Trophoblast cell (in vitro differentiated cells and primary cell): ENCODE data around the gene PRR12.

Experiments
- DNase-seq, 2 donors: peaks; one replicate each; pipeline ENCODE4 v3.0.0-alpha.2; 2016
- H2AFZ ChIP-seq: 2 replicates; pipeline ENCODE4 v1.6.1; 2013; ENCODE audit warnings: low read length, moderate library complexity, mild to moderate bottlenecking; ENCODE audit not compliant: insufficient read depth, poor library complexity
- H2AK5ac ChIP-seq: 2 replicates; pipeline ENCODE4 v1.6.1; 2013; ENCODE audit warnings: mild to moderate bottlenecking, low read length
- H2BK120ac ChIP-seq: 2 replicates; pipeline ENCODE4 v1.6.1; 2013; ENCODE audit warnings: low read length, mild to moderate bottlenecking, moderate library complexity; ENCODE audit not compliant: insufficient read depth, poor library complexity
- H2BK12ac ChIP-seq: 2 replicates; pipeline ENCODE4 v1.6.1; 2013; ENCODE audit warnings: mild to moderate bottlenecking, low read length, moderate library complexity
- H2BK5ac ChIP-seq: 2 replicates; pipeline ENCODE4 v1.6.1; 2013; ENCODE audit warnings: low read length, low read depth, moderate library complexity, mild to moderate bottlenecking; ENCODE audit not compliant: poor library complexity
- H3K14ac ChIP-seq: 2 replicates; pipeline ENCODE4 v1.6.1; 2013; ENCODE audit warnings: mild to moderate bottlenecking, low read length
- H3K18ac ChIP-seq: 2 replicates; pipeline ENCODE4 v1.6.1; 2013; ENCODE audit warnings: mild to moderate bottlenecking, low read length
- H3K23ac ChIP-seq: 2 replicates; pipeline ENCODE4 v1.6.1; 2013; ENCODE audit warnings: low read length
- H3K27ac ChIP-seq: 2 replicates; pipeline ENCODE4 v1.5.1; 2013; ENCODE audit warnings: low read depth, mild to moderate bottlenecking, inconsistent platforms, low read length, moderate library complexity
- H3K27me3 ChIP-seq: 2 replicates; pipeline ENCODE4 v1.6.1; 2013; ENCODE audit warnings: inconsistent platforms, mild to moderate bottlenecking, low read length, moderate library complexity; ENCODE audit not compliant: insufficient read depth
- H3K36me3 ChIP-seq, 2 experiments: 1 replicate in 1 of 2; 2 replicates in 1 of 2; pipeline ENCODE4 v1.6.1; 2013; ENCODE audit warnings: low read length in 2 of 2, mild to moderate bottlenecking in 2 of 2, moderate library complexity in 1 of 2; ENCODE audit not compliant: insufficient read depth in 2 of 2, control insufficient read depth in 1 of 2
- H3K4ac ChIP-seq: 2 replicates; pipeline ENCODE4 v1.6.1; 2013; ENCODE audit warnings: low read depth, mild to moderate bottlenecking, low read length, moderate library complexity
- H3K4me1 ChIP-seq, 2 experiments: 1 replicate in 1 of 2; 2 replicates in 1 of 2; pipeline ENCODE4 v1.6.1; 2013; ENCODE audit warnings: low read length in 2 of 2, mild to moderate bottlenecking in 2 of 2, moderate library complexity in 1 of 2; ENCODE audit not compliant: insufficient read depth in 2 of 2, control insufficient read depth in 1 of 2
- H3K4me2 ChIP-seq: 2 replicates; pipeline ENCODE4 v1.6.1; 2013; ENCODE audit warnings: inconsistent platforms, mild to moderate bottlenecking, low read length, moderate library complexity
- H3K4me3 ChIP-seq: 2 replicates; pipeline ENCODE4 v1.5.1; 2013; ENCODE audit warnings: mild to moderate bottlenecking, low read depth, low read length, inconsistent platforms
- H3K79me1 ChIP-seq: one replicate; pipeline ENCODE4 v1.6.1; 2013; ENCODE audit warnings: low read length
- H3K79me2 ChIP-seq: 2 replicates; pipeline ENCODE4 v1.6.1; 2013; ENCODE audit warnings: low read length, mild to moderate bottlenecking; ENCODE audit not compliant: control insufficient read depth, insufficient read depth, poor library complexity
- H3K9ac ChIP-seq: 2 replicates; pipeline ENCODE4 v1.6.1; 2013; ENCODE audit warnings: mild to moderate bottlenecking, low read length
- H3K9me3 ChIP-seq: 2 replicates; pipeline ENCODE4 v1.6.1; 2013; ENCODE audit warnings: low read depth, mild to moderate bottlenecking, control low read depth, inconsistent platforms, low read length; ENCODE audit not compliant: insufficient read depth
- H4K12ac ChIP-seq: 2 replicates; pipeline ENCODE4 v1.6.1; 2013; ENCODE audit warnings: low read depth, mild to moderate bottlenecking, low read length, moderate library complexity
- H4K8ac ChIP-seq: 2 replicates; pipeline ENCODE4 v1.6.1; 2013; ENCODE audit warnings: low read depth, mild to moderate bottlenecking, low read length, moderate library complexity
- H4K91ac ChIP-seq: one replicate; pipeline ENCODE4 v1.6.1; 2013; ENCODE audit warnings: low read depth, mild to moderate bottlenecking, low read length, moderate library complexity
- WGBS: extraction: QIAGEN DNeasy Blood & Tissue Kit; methylation state at CpG from one replicate; pipeline ENCODE4 v1.1.7; 2013; ENCODE audit warnings: missing lambda C conversion rate; ENCODE audit not compliant: insufficient read length, insufficient coverage; ENCODE audit errors: extremely low coverage; 5-methylcytosine and 5-hydroxymethylcytosine counted together

Gene PRR12

GRCh38 chr19:49596407-49596806, 5.4 kb downstream of the PRR12 start:
- no peak overlapping the region for H3K4ac ChIP-seq
- H4K91ac ChIP-seq: no peak overlapping the region
- no peak overlapping the region for H3K23ac ChIP-seq
- H3K79me2 ChIP-seq: peaks cover 7% of the 10 kb centered on the region
- no peak overlapping the region for H3K14ac ChIP-seq
- no peak overlapping the region for H3K18ac ChIP-seq
- H3K36me3 ChIP-seq: peaks cover 65 to 67% of the 10 kb centered on the region in 2 experiments
- H3K9me3 ChIP-seq: no peaks in the 10 kb centered on the region
- peaks cover 0 to 3% of the 10 kb centered on the region in 2 experiments for H3K4me1 ChIP-seq
- H3K27ac ChIP-seq: no peak overlapping the region
- no peak overlapping the region for H2BK5ac ChIP-seq
- WGBS: no CpG with 5 or more reads among the region's 15 CpGs
- H4K8ac ChIP-seq: no peak overlapping the region
- no peak overlapping the region for H2AFZ ChIP-seq
- H3K4me3 ChIP-seq: no peak overlapping the region
- DNase-seq: no peak
- H3K79me1 ChIP-seq: peaks cover 8% of the 10 kb centered on the region
- no peaks in the 10 kb centered on the region for H3K27me3 ChIP-seq
- H2BK120ac ChIP-seq: no peak overlapping the region
- H4K12ac ChIP-seq: no peak overlapping the region
- no peak overlapping the region for H3K9ac ChIP-seq
- no peak overlapping the region for H3K4me2 ChIP-seq
- H2BK12ac ChIP-seq: no peak overlapping the region
- no peak overlapping the region for H2AK5ac ChIP-seq

GRCh38 chr19:49596954-49597702, 6.1 kb downstream of the PRR12 start:
- WGBS: no CpG with 5 or more reads among the region's 65 CpGs
- Histone ChIP-seq H3K4me3 (no peak overlapping the region), H3K23ac (no peak overlapping the region), H3K9me3 (no peaks in the 10 kb centered on the region), H2BK12ac (no peak overlapping the region), H2AK5ac (no peak overlapping the region), H3K79me1 (peaks cover 2% of the 10 kb centered on the region), H2BK5ac (no peak overlapping the region), H4K12ac (peak overlapping the region; percentile 21), H2BK120ac (no peak overlapping the region), H3K18ac (no peak overlapping the region), H3K4me2 (no peak overlapping the region), H3K36me3 (peaks cover 72 to 74% of the 10 kb centered on the region in 2 experiments), H4K8ac (no peak overlapping the region), H3K27ac (no peak overlapping the region), H3K9ac (no peak overlapping the region), H3K27me3 (no peaks in the 10 kb centered on the region), H3K4me1 (peaks cover 0 to 3% of the 10 kb centered on the region in 2 experiments), H4K91ac (no peak overlapping the region), H3K79me2 (peaks cover under 1% of the 10 kb centered on the region), H3K14ac (no peak overlapping the region), H3K4ac (peak overlapping the region; percentile 36), H2AFZ (no peak overlapping the region)
- DNase-seq: no peak

GRCh38 chr19:49597703-49597974, 6.7 kb downstream of the PRR12 start:
- Histone ChIP-seq H3K79me2 (no peaks in the 10 kb centered on the region), H2BK120ac (no peak overlapping the region), H3K23ac (no peak overlapping the region), H3K36me3 (peaks cover 76 to 78% of the 10 kb centered on the region in 2 experiments), H2BK5ac (no peak overlapping the region), H3K4ac (peak overlapping the region; percentile 36), H3K9me3 (no peaks in the 10 kb centered on the region), H2AK5ac (no peak overlapping the region), H3K18ac (no peak overlapping the region), H3K4me2 (no peak overlapping the region), H2BK12ac (no peak overlapping the region), H4K91ac (no peak overlapping the region), H3K79me1 (no peaks in the 10 kb centered on the region), H3K27me3 (no peaks in the 10 kb centered on the region), H3K9ac (no peak overlapping the region), H3K27ac (no peak overlapping the region), H3K4me3 (no peak overlapping the region), H3K4me1 (peaks cover 0 to 3% of the 10 kb centered on the region in 2 experiments), H4K12ac (no peak overlapping the region), H3K14ac (no peak overlapping the region), H4K8ac (no peak overlapping the region), H2AFZ (no peak overlapping the region)
- WGBS: no CpG with 5 or more reads among the region's 29 CpGs
- no peak for DNase-seq

- H3K4me3 ChIP-seq: no peak overlapping the region
- H3K4ac ChIP-seq: peak overlapping the region; percentile 20
- no peak overlapping the region for H3K14ac ChIP-seq
- no peaks in the 10 kb centered on the region for H3K9me3 ChIP-seq
- H3K9ac ChIP-seq: no peak overlapping the region
- H3K23ac ChIP-seq: no peak overlapping the region
- H3K27me3 ChIP-seq: no peaks in the 10 kb centered on the region
- no peaks in the 10 kb centered on the region for H3K79me1 ChIP-seq
- H4K91ac ChIP-seq: no peak overlapping the region
- no peak overlapping the region for H2AFZ ChIP-seq
- no peak overlapping the region for H4K12ac ChIP-seq
- no peak overlapping the region for H2AK5ac ChIP-seq
- no peak overlapping the region for H4K8ac ChIP-seq
- H3K36me3 ChIP-seq: peaks cover 85 to 87% of the 10 kb centered on the region in 2 experiments
- WGBS: no CpG with 5 or more reads among the region's 26 CpGs
- DNase-seq: no peak
- no peaks in the 10 kb centered on the region for H3K79me2 ChIP-seq
- H2BK5ac ChIP-seq: no peak overlapping the region
- no peak overlapping the region for H3K27ac ChIP-seq
- H2BK120ac ChIP-seq: no peak overlapping the region
- no peak overlapping the region for H3K4me2 ChIP-seq
- H3K4me1 ChIP-seq: no peaks in the 10 kb centered on the region
- H2BK12ac ChIP-seq: no peak overlapping the region
- H3K18ac ChIP-seq: no peak overlapping the region
Observed at GRCh38 chr19:49599378-49600295, 8.7 kb downstream of the PRR12 start.
